ENCODE results near the gene USP53.
"Not testable (repeated sequence)": the region's sequence is repeated elsewhere in the genome, so short reads cannot be mapped to it uniquely, and the experiment has no call there.

Gene USP53

DNA sequence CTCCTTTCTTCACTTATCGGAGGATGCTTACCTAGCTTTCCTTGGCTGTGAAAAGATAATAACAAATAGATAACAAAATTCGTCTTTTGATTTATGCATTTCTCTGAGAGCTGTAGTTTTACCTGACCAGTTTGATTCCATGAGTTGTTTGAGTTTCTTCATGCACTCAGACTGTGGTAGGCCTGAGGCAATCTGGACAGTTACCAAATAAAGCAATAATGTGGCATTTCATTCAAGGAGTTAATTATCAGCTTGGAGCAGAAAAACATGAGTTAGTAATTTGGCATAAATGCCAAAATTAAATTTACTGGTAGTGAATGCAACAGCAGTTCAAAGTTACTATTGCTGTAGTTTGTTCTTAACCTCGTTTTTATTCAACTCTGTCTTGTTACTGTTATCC, 56.0 kb downstream of the USP53 start:
- Histone ChIP-seq H3K4me3 (ENCODE audit: insufficient read depth, low read length, poor library complexity, severe bottlenecking) (no peak overlapping the region), H3K36me3 (ENCODE audit: low read length) (no peaks in the 10 kb centered on the region), H3K27me3 (ENCODE audit: low read length) (no peaks in the 10 kb centered on the region), H3F3A (ENCODE audit: insufficient read depth) (no peaks in the 10 kb centered on the region), H3K9me3 (ENCODE audit: insufficient read depth, low read length) (no peaks in the 10 kb centered on the region), H3K79me2 (ENCODE audit: insufficient read depth, low read length) (no peaks in the 10 kb centered on the region), H3K27ac (ENCODE audit: low read depth, low read length) (no peak overlapping the region), H2AFZ (ENCODE audit: low read depth, low read length, severe bottlenecking) (no peak overlapping the region), H3K9ac (ENCODE audit: low read length) (no peak overlapping the region), H3K9me2 (replicated peaks; ENCODE audit: insufficient read depth, low read length) (no peaks in the 10 kb centered on the region), H3K4me2 (ENCODE audit: low read depth, low read length, poor library complexity, severe bottlenecking) (no peak overlapping the region), H4K20me1 (ENCODE audit: low read depth, low read length) (no peaks in the 10 kb centered on the region)
- no peak for TF ChIP-seq EZH2phosphoT487 (conservative IDR thresholded peaks at IDR 0.05; ENCODE audit: low read length)
- no peak for TF ChIP-seq CTCF (IDR thresholded peaks at IDR 0.05; ENCODE audit: insufficient read depth, low read length, poor library complexity, severe bottlenecking)

GRCh38 chr4:119271361-119272085, 59.0 kb downstream of the USP53 start:
- Histone ChIP-seq H3K9me3 (ENCODE audit: insufficient read depth, low read length) (no peaks in the 10 kb centered on the region), H3K4me3 (ENCODE audit: insufficient read depth, low read length, poor library complexity, severe bottlenecking) (no peak overlapping the region), H3K27me3 (ENCODE audit: low read length) (no peaks in the 10 kb centered on the region), H3K9ac (ENCODE audit: low read length) (no peak overlapping the region), H3F3A (ENCODE audit: insufficient read depth) (no peaks in the 10 kb centered on the region), H2AFZ (ENCODE audit: low read depth, low read length, severe bottlenecking) (no peak overlapping the region), H3K9me2 (replicated peaks; ENCODE audit: insufficient read depth, low read length) (no peaks in the 10 kb centered on the region), H3K79me2 (ENCODE audit: insufficient read depth, low read length) (no peaks in the 10 kb centered on the region), H4K20me1 (ENCODE audit: low read depth, low read length) (no peaks in the 10 kb centered on the region), H3K4me2 (ENCODE audit: low read depth, low read length, poor library complexity, severe bottlenecking) (no peak overlapping the region), H3K27ac (ENCODE audit: low read depth, low read length) (no peak overlapping the region), H3K36me3 (ENCODE audit: low read length) (no peaks in the 10 kb centered on the region)
- TF ChIP-seq CTCF (IDR thresholded peaks at IDR 0.05; ENCODE audit: insufficient read depth, low read length, poor library complexity, severe bottlenecking) (no peak), EZH2phosphoT487 (conservative IDR thresholded peaks at IDR 0.05; ENCODE audit: low read length) (no peak)

- H3K27ac ChIP-seq (ENCODE audit: low read depth, low read length); H3F3A ChIP-seq (ENCODE audit: insufficient read depth); H3K9ac ChIP-seq (ENCODE audit: low read length): not testable (repeated sequence)
Observed at GRCh38 chr4:119279541-119279940, 67.0 kb downstream of the USP53 start.

GRCh38 chr4:119279945-119280344, 67.4 kb downstream of the USP53 start:
- not testable (repeated sequence) for H4K20me1 ChIP-seq (ENCODE audit: low read depth, low read length); H3F3A ChIP-seq (ENCODE audit: insufficient read depth); H3K4me3 ChIP-seq (ENCODE audit: insufficient read depth, low read length, poor library complexity, severe bottlenecking); H3K9me2 ChIP-seq (replicated peaks; ENCODE audit: insufficient read depth, low read length); H3K36me3 ChIP-seq (ENCODE audit: low read length); H3K9ac ChIP-seq (ENCODE audit: low read length); H3K9me3 ChIP-seq (ENCODE audit: insufficient read depth, low read length); H2AFZ ChIP-seq (ENCODE audit: low read depth, low read length, severe bottlenecking); H3K4me2 ChIP-seq (ENCODE audit: low read depth, low read length, poor library complexity, severe bottlenecking); H3K27me3 ChIP-seq (ENCODE audit: low read length); H3K79me2 ChIP-seq (ENCODE audit: insufficient read depth, low read length); H3K27ac ChIP-seq (ENCODE audit: low read depth, low read length)

More at GRCh38 chr4:119279541-119279940, 67.0 kb downstream of the USP53 start:
- H3K4me3 ChIP-seq (ENCODE audit: insufficient read depth, low read length, poor library complexity, severe bottlenecking); H2AFZ ChIP-seq (ENCODE audit: low read depth, low read length, severe bottlenecking); H3K9me3 ChIP-seq (ENCODE audit: insufficient read depth, low read length); H4K20me1 ChIP-seq (ENCODE audit: low read depth, low read length); H3K9me2 ChIP-seq (replicated peaks; ENCODE audit: insufficient read depth, low read length); H3K36me3 ChIP-seq (ENCODE audit: low read length); H3K27me3 ChIP-seq (ENCODE audit: low read length); H3K79me2 ChIP-seq (ENCODE audit: insufficient read depth, low read length); H3K4me2 ChIP-seq (ENCODE audit: low read depth, low read length, poor library complexity, severe bottlenecking): not testable (repeated sequence)

All from SU-DHL-6 (cell line).